Measurements from ENCODE around the gene PDHA2.
"Not testable (repeated sequence)": the region's sequence is repeated elsewhere in the genome, so short reads cannot be mapped to it uniquely, and the experiment has no call there.

The PDHA2 gene

DNA sequence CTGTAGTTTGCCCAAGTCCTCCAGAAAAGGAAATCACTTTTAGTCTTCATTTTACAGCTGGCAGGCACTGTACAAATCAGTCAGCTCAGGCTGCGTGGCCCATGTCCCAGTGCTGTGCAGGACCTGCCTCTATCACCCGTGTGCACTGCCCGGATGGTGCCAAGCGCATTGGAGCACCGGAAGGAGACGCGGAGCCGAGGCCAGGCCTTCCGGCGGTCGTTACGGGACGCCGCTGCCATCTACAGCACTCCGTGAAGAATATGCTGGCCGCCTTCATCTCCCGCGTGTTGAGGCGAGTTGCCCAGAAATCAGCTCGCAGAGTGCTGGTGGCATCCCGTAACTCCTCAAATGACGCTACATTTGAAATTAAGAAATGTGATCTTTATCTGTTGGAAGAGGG, at the start of gene PDHA2:
Gene PDHA2 (plus strand): TSS at position 203 of the 400 bp plus-strand sequence. CDS start 58 bp downstream, at position 261.
- FAIRE-seq = no peak

DNA sequence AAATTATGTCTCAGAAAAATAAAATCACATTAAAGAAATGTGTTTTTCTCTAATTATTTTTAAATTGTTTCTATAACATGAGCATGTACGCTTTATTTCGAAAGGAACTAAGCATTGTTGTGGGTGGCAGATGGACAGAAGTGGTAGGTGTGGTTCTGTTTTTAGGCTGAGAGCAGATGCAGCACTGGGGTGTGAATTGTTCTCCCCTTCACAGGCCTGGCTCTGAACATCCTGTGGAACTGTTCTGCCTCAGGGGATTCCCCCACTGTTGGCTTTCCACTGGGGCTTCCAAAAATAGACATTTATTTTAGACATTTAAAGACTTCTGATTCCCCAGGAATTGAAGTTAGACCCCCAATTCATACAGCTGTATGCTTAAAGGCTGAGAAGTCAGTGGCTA, 41.9 kb upstream of the PDHA2 start:
- FAIRE-seq = no peak

DNA sequence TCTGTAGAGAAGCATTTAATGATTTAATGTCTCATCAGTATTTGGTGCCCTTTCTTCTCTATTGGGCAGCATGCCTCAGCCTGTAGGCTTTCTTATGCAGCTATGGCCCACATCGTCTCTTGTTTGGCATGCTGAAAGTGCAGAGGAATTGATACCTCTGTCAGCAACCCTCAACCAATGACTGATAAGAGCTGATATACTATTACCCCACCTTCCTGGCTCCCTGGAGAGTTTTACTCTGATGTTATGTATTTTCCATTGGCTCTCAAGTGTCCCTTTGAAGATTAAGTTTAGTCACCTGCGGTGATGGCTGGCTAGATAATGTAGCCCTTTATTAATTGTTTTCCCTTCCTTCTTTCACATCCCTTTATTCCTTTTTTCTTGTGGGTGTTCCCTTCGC, 41.2 kb upstream of the PDHA2 start:
- no peak for FAIRE-seq

DNA sequence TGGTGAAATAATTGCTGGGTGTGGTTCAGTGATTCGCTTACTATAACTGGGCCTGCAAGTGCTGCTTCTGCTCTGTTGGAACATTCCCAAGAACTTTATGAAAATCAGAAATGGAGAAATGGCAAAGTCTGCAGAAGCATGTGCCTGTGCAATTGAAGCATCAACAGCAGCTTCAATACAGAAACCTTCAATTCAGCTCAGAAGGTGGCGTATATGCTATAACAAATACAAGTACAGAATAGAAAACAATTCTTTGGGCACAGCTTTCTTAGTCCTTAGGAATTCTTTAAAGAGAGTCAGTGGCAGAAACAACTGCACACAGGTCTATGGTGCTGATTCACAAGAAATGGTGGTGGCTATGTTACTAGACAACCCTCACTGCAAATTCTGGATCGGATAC, 18.0 kb upstream of the PDHA2 start:
- no peak for FAIRE-seq

DNA sequence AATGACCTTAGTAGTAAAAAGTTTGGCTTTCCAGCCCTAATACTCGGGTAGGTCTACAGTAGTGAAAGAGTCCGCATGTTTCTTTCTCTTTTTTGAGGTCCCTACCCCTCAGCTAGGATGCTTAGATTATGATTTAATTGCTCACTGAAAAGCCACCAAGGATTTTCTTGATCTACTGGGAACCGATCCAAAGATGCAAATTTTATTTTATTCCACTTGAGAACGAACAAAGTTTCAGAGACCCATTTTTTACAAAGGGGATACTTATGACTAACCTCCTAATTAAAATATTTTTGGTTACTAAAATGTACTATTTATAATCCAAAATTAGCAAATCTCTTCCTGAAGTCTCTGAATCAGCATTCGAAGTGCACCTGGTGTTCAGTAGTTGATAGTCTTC, 14.3 kb upstream of the PDHA2 start:
- no peak for FAIRE-seq

DNA sequence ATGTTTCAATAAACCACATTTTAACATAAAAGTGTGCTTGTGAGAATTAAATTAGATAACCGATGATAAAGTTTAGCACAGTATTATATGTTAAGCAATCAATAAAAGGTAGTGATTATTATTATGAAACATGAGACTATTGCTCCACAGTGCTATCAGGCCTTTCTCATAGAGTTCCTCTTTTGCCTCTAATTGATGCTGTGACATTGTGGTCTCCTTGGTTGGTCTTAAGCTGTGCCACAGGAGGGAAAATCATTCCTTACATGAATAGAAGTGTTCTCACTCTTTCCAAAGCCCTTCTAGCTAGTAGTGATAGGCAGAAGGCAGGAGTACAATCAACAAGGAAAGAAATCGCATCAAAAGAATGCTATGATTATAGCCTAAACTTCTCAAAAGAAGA, 9.2 kb upstream of the PDHA2 start:
- FAIRE-seq = no peak

DNA sequence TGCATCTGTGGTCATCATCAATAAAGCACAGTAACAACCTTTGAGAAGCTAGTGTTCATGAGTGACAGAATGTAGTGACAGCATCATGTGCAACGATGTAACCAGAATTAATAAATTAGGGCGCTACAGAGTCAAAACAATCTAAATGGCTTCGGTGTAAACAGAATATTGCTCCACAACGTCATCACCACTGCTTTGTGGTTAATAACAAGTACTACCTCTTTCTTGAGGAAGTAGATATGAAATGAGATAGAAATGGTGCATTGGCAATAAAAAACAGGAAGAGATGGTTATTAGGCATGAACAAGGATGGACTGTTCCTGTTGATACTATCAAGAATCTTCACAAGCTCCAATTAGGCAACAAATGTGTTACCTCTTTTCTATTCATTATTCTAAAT, 8.7 kb upstream of the PDHA2 start:
- FAIRE-seq = no peak

DNA sequence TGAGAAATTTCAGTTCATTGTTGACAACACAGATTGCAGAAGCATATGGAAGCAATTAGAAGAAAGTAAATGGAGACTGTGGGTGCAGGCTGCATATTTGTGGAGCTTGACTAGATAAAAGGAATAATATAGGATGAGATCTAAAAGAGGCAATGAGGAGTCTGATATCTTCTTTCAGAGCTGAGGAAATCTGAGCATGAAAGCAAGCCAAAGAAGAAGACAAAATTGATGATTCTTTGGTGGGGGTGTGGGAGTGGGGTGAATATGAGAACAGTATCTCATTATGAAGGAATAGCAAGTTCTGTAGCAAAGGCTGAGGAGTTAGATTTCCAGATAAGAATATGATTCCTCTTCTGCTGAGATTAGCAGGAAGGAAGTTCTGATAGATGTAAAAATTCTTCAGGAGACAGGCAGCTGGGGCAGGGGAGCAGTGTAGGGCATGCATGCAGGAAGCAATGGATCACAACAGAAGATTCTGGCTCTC, 6.1 kb upstream of the PDHA2 start:
- no peak for FAIRE-seq

DNA sequence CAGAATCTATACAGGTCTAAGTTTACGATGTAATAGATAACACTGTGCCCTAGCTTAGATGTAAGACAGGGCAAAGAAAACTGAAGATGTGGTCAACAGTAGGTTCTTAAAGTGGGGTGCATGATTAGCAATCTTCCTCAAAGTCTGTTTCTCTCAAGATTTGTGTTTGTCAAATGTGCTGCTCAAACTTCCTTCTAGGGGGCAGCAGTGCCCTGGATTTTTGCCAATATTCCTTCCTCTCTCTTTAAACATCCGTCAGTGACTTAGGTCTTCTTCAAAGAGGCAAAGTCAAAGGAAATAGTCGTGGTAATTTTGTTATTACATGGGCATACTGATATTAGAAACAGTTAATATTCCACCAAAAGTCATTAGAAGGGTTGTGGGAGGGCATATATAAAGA, 4.2 kb upstream of the PDHA2 start:
- no peak for FAIRE-seq

DNA sequence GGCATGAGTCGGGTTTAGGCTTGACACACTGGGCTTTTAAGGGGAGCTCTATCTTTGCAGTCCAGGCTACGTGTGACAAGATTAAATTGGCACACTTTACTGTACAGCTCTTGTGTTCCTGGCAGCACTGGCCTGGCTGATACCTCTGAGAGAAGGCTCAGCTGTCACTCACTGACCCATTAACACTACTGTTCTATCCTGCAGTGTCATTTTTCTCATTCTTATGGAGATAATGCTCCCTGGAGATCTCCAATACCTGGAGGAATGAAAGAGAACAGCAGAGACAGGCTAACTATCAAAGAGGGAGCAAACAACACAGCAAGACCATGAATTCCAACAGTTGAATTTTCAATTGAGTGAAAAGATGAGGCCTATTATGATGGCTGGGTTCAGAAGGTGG, 1.7 kb upstream of the PDHA2 start:
- no peak for FAIRE-seq

DNA sequence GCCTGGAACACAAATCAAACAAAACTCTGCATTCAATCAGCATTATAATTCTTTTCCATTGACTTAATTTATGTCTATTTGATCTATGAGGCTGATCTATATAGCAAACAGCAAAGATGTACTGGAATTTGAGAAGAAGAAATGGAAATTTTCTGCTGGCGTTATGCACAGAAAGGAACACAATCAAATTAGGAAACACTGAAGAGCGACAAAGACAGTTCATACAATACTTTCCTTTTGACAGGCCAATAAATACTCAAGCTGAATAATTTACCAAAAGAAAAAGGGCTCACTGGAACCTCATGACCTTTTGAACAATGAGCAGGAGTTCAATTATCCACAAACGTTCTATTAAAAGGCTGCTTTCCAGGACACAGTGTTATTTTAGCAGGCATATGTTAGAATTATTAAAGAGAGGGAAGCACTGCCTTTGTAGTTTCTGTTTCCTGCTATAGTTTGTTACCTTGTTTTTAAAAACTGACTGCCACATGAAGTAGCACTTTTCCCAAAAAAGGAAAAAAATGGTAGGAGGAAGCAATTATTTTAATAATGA, 8.1 kb downstream of the PDHA2 start:
- FAIRE-seq = no peak

DNA sequence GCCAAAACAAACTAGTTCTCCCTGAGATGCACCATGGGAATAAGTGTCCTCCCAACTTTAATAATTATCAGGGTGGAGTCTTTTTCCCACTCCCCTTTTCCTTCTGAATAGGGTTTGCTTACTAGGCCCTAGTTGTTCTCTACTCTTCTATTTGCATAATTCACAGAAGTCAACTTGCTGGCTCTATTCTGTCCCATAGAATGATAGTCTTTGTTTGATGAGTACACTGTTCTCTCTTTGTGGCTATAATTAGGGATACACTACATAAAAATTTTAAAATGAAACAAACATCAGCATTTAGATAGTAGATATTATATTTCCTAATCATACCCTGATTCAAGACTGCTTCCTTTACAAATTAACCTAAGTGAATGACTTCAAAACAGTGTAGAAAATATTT, 10.3 kb downstream of the PDHA2 start:
- FAIRE-seq = no peak

DNA sequence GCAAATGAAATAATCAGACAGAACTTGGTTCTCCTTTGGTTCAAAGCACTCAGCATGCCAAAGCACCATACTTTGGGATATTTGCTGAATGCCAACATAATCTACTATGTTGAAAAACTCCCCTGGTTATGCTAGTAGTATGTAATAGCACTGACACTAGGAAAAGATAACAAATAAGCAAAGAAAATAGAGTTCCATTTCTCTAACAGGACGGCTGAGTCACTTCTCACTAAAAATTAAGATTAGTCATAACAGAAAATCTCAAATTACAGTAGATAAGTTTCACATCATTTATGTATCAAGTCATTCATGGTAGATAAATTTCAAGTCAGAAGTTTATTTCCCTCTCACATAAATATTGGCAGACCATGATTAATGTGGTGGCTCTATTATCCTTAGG, 17.9 kb downstream of the PDHA2 start:
- FAIRE-seq = no peak

DNA sequence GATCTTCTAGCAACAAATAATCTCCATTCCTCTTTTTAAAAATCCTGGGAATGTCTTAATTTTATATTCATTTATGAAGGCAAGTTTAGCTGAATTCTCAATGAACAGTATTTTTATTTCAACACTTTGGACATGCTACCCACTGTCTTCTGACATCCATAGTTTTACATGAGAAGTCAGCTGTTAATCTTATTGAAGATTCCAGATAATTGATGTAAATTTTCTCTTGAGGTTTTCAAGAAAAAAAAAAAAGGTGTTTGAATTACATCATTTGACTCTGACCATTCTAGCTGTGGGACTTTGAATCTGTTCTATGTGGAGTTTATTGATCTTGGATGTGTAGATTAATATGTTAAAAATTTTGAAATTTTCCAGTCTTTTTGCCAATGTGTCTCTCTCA, 28.0 kb downstream of the PDHA2 start:
- no peak for FAIRE-seq

DNA sequence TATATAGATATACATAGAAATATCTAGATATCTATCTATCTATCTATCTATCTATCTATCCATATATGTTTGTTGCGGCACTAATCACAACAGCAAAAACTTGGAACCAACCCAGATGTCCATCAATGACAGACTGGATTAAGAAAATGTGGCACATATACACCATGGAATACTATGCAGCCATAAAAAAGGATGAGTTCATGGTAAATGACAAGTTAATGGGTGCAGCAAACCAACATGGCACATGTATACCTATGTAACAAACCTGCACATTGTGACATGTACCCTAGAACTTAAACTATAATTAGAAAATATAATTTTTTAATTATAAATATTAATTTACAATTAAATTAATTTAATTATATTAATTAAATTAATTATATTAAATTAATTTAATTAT, 29.5 kb downstream of the PDHA2 start:
- not testable (repeated sequence) for FAIRE-seq

DNA sequence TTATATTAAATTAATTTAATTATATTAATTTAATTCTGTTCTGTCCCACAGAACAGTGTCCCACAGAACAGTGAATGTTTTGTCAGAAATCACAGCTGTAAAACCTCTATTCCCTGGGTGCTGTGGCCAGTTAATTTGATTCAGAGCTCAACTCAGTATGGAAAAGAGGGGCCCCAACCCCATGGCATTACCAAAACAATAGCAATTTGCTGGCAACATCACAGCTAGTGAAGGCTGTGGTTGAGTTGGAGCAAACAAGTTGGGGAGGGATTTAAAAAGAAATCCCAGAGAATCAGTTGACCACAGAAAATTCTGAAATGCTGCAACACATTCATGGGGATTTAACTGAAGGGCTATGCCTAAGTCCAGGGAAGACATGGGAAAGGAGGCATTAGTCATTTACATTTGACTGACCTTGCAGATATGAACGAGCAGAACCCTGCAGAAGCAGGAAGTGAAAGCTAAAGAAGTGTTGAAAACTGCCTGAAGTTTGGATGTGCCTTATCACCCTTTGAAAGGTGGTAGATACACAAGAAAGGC, 30.1 kb downstream of the PDHA2 start:
- FAIRE-seq = no peak

DNA sequence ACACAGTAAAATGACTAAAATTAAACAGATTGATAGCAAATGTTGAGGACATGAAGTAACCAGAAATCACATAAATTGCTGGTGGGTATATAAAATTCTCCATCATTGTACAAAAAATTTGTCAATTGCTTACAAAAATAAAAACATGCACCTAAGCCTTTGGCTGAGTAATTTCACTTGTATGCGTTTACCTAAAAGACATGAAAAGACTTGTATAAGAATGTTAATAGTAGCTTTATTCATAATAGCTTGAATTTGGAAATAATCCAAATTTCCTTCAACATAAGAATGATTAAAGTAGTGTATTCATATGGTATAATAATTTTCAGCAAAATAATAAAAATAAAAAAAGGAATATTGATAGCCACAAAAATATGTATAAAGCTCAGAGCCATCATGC, 37.7 kb downstream of the PDHA2 start:
- FAIRE-seq = no peak

DNA sequence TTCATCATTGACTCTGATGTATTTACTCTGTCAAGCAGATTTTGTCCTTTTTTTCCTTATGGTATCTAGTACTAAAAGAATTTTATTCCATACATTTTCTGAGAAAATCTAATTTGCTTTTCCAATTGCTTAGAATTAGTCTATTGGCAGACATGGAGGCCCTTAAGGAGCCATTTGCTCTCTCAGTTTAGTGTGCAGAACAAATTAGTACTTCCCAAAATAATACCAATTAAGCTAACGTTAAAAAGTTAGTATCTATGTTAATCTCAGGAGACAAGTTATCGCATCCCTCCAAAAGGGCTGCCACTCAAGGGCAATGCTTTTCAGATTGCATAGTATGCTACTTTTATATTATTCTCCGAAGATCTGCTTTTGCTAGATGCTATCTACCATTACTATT, 47.7 kb downstream of the PDHA2 start:
- no peak for FAIRE-seq

DNA sequence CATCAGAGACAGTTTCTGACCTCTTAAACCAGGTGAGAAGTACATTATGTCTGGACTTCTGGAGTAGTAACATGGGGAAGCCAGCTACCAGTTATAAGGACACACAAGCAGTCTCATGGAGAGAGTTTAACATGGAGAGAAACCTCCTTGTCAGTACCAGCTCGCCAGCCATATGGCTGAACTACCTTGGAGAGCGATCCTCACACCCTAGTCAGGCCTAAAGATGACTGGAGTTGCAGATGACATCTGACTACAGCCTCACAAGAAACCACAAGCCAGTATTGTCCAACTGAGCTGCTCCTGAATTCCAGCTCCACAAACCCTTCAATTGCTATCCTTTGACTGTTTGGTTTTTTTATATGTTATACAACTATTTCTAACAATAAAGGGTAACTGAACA, 49.8 kb downstream of the PDHA2 start:
- FAIRE-seq = no peak
